Heart right ventricle (tissue), 16 donors: ENCODE measurements around the gene CPXM1. TPM values are rescaled to one million over a fixed set of nuclear protein-coding genes. Genes with fewer than 3 reads are reported as not detected.

Experiments used
- ATAC-seq, 8 donors: fragments of 200-7000 bp; cut with Tn5 transposase; one replicate each; pipeline ENCODE4 v1.9.1; 2020; ENCODE audit warnings: mild to moderate bottlenecking in 8 of 8, moderate library complexity in 8 of 8, moderate number of reproducible peaks in 1 of 8
- DNase-seq, 2 donors: peaks; one replicate each; pipeline ENCODE4 v3.0.0-alpha.2; 2020
- H3K27ac ChIP-seq, 10 donors: fragments of 200-600 bp; sonication (generic) in 2 of 10; one replicate each; pipeline versions ENCODE4 v1.5.0 to v1.8.0; 2020 to 2022; ENCODE audit warnings: mild to moderate bottlenecking in 3 of 10
- H3K27me3 ChIP-seq, 7 donors: fragments of 200-600 bp; one replicate each; pipeline ENCODE4 v1.8.0; 2021 to 2022; ENCODE audit warnings: mild to moderate bottlenecking in 2 of 7
- H3K36me3 ChIP-seq, 9 donors: fragments of 200-600 bp; sonication (generic) in 1 of 9; one replicate each; pipeline versions ENCODE4 v1.5.0 to v1.8.0; 2020 to 2022; ENCODE audit warnings: mild to moderate bottlenecking in 2 of 9
- H3K4me1 ChIP-seq, 9 donors: fragments of 200-600 bp; sonication (generic) in 1 of 9; one replicate each; pipeline versions ENCODE4 v1.5.0 to v1.8.0; 2020 to 2022; ENCODE audit warnings: mild to moderate bottlenecking in 4 of 9
- H3K4me3 ChIP-seq, 10 donors: fragments of 200-600 bp; sonication (generic) in 2 of 10; one replicate each; pipeline versions ENCODE4 v1.5.0 to v1.8.0; 2020 to 2022; ENCODE audit warnings: mild to moderate bottlenecking in 7 of 10, moderate library complexity in 2 of 10
- H3K9me3 ChIP-seq, 11 donors: fragments of 200-600 bp in 10 of 11; sonication (generic) in 2 of 11; one replicate each; pipeline versions ENCODE4 v1.5.0 to v1.8.0; 2013 to 2022; ENCODE audit warnings: mild to moderate bottlenecking in 2 of 11, control low read depth in 1 of 11, moderate library complexity in 1 of 11
- WGBS, 2 donors: extraction: QIAGEN DNeasy Blood & Tissue Kit; methylation state at CpG; one replicate each; pipeline ENCODE4 v1.1.7; 2013; ENCODE audit warnings: inconsistent platforms in 1 of 2; 5-methylcytosine and 5-hydroxymethylcytosine counted together
- intact Hi-C, 10 donors: fragments of 100-400 bp; cut with DNase I; formaldehyde crosslinking; loops; one replicate each; pipeline versions ENCODE4 v1.11.1 to v1.14.2; 2022
- polyA plus RNA-seq, 2 donors: library from polyadenylated mRNA; stranded (reverse); fragments of 200-250 nt; gene quantifications; one replicate each; pipeline ENCODE4 v1.2.3, GENCODE V29; 2013
- total RNA-seq, 10 donors: library from RNA; stranded (reverse); fragmentation: NEBNext Ultra II Directional in 3 of 10; extraction: Animal tissue kit (Norgen Biotek cat#: 25700) in 3 of 10; gene quantifications; one replicate each; pipeline versions ENCODE4 v1.2.1 to v1.2.4, GENCODE V29; 2021 to 2023
- TF ChIP-seq, protein P1 (sequence below), 9 donors: fragments of 200-600 bp; sonication (generic) in 2 of 9; IDR thresholded peaks; one replicate each; pipeline versions ENCODE4 v1.5.0 to v1.8.0; 2021 to 2022; ENCODE audit warnings: antibody characterized with exemption in 9 of 9, mild to moderate bottlenecking in 5 of 9, moderate library complexity in 1 of 9
- donor health status: Arrhythmogenic right ventricular cardiomyopathy.
- donor health status: ischemic (EF 13 %, LVEDD 7.1; RV severe dilation, severe dysfunction).
- donor health status: healthy with polysubstance abuse.
- donor health status: DM: no; HTN: yes; CAD: no.
- donor health status: DM: no; HTN: no; CAD: no.
- donor health status: ischemic (EF 25% LVEDD 6.9; RV normal size, moderate dysfunction).
- donor health status: ischemic (EF 25% LVEDD 5.7; RV mildly dilated, moderate dysfunction).
- donor health status: healthy.
- donor health status: DM: yes; HTN: yes; CAD: no.
- donor health status: Ischemic cardiomyopathy.
- donor health status: ischemic (EF 35%, LVEDD 5.7; RV mildly dilated, moderate dysfunction).
- donor health status: nonischemic (EF 11% LVEDD 7.7; RV severe dilation, severe dysfunction).
- donor health status: DM: yes; HTN: yes; CAD: no.
- donor health status: PGD.
- donor health status: ischemic (EF 29% LVEDD 5.4; RV normal size, mild dysfunction).
- donor health status: nonischemic (EF 23%, LVEDD 6.1; RV moderate dilation, normal function).

The CPXM1 gene
- total and polyA plus RNA-seq, 12 donors, result 0.48 to 4.9 (median 1.4) TPM; not detected in 1

DNA sequence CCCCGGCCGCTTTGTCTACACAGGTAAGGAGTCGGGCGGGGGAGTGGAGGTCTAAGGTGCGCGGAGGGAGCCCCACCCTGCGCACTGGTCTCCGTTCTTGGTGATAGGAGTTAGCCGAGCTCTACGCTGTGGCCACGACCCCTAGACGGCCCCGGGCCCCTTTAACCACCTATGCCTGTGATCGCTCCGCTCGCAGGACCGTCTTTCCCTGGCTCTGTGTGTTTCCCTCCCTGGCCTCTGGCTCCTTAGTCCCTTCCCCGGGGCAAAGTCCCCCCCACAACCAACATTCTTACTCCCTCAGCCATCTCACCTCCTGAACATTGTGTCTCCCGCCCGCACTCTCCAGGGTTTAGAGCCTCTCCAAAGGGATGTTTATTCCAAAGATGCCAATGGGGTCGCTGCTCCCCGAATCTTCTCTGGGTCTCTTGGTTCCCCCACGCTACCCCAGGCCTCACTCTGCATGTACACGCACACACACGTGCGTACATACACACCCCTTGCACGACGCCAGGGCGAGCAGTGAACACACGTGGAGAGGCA is 50.4 kb downstream of the CPXM1 start:
- Histone ChIP-seq H3K27me3 (peaks cover 5 to 60% (median 34%) of the 10 kb centered on the region in 7 donors), H3K4me1 (peaks cover 8 to 30% (median 25%) of the 10 kb centered on the region in 9 donors), H3K9me3 (no peaks in the 10 kb centered on the region), H3K4me3 (no peak overlapping the region), H3K27ac (no peak overlapping the region), H3K36me3 (no peaks in the 10 kb centered on the region)
- intact Hi-C loops, result loop anchor here in 9 of 10 donors (5.0 to 10.0 kb wide), 6 partner anchors 63 to 255 kb away; partner anchors contain the start of genes PCED1A (in 1 of the 9) and VPS16 (in 1 of the 9)
- 21 to 28% methylated on average over 30 of the region's 30 CpGs for WGBS, 2 donors
- TF ChIP-seq, protein P1, sequence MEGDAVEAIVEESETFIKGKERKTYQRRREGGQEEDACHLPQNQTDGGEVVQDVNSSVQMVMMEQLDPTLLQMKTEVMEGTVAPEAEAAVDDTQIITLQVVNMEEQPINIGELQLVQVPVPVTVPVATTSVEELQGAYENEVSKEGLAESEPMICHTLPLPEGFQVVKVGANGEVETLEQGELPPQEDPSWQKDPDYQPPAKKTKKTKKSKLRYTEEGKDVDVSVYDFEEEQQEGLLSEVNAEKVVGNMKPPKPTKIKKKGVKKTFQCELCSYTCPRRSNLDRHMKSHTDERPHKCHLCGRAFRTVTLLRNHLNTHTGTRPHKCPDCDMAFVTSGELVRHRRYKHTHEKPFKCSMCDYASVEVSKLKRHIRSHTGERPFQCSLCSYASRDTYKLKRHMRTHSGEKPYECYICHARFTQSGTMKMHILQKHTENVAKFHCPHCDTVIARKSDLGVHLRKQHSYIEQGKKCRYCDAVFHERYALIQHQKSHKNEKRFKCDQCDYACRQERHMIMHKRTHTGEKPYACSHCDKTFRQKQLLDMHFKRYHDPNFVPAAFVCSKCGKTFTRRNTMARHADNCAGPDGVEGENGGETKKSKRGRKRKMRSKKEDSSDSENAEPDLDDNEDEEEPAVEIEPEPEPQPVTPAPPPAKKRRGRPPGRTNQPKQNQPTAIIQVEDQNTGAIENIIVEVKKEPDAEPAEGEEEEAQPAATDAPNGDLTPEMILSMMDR (IDR thresholded peaks at IDR 0.05), result no peak
- peak in 1 of 8 donors; percentile 4 for ATAC-seq
- no peak for DNase-seq

DNA sequence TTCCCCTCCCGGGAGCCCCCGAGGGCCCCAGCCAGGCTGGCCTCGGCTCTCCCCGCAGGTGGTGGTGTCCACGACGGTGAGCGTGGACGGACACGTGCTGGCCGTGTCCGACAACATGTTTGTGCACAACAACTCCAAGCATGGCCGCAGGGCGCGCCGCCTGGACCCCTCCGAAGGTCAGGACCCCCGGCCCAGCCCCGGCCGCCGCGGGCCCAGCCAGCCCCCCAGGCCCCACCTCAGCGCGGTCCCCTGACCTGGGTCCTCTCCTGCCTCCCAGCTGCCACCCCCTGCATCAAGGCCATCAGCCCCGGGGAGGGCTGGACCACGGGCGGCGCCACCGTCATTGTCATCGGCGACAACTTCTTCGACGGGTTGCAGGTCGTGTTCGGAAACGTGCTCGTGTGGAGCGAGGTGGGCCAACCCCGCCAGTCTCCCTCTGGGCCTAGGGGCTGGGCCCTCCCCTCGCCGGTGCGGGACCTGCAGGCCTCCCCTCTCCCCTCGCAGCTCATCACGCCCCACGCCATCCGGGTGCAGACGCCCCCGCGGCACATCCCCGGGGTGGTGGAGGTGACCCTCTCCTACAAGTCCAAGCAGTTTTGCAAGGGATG is 51.0 kb downstream of the CPXM1 start:
- ATAC-seq, result no peak
- Histone ChIP-seq H3K27ac (no peak overlapping the region), H3K4me1 (peaks cover 8 to 30% (median 25%) of the 10 kb centered on the region in 9 donors), H3K9me3 (no peaks in the 10 kb centered on the region), H3K36me3 (no peaks in the 10 kb centered on the region), H3K4me3 (no peak overlapping the region), H3K27me3 (peaks cover 5 to 54% (median 29%) of the 10 kb centered on the region in 7 donors)
- TF ChIP-seq, protein P1 (IDR thresholded peaks at IDR 0.05), result no peak
- 26 to 38% methylated on average over 49 of the region's 49 CpGs for WGBS, 2 donors
- intact Hi-C loops, result no loop called here
- no peak for DNase-seq

DNA sequence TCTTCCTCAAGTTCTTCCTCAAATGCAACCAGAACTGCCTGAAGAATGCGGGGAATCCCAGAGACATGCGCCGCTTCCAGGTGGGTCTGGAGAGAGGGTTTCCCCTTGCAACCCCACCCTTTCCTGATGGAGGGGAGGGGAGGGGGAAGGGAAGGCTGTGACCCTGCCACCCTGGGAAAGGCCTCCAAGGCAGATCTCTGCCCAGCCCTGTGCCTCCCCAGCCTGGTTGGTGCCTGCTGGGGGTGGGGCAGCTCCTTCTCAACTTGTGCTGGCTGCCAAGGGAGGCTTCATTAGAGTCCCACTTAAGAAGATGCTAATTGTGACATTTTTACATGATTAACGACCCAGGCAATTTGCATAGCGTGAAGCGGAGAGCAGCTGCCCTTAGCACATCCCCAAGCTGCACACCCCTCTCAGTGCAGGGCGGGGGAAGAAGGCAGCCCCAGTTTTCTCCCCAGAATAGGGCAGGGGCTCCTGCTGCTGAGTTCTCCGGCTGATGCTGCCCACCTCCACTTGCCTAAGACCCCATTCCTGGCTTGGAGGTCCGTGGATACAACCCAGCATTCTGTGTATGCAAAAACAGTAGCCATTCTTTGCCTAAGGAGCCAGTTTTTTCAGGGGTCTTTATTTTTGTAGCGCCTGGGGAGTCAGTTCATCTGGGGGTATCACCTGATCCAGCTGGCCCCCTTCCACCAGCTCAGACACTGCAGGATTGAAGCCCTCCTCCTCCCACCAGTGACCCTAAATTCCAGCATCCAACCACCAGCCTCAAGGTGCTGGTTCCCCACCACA is 51.7 kb downstream of the CPXM1 start:
- intact Hi-C loops, result no loop called here
- TF ChIP-seq, protein P1 (IDR thresholded peaks at IDR 0.05), result no peak
- Histone ChIP-seq H3K9me3 (no peaks in the 10 kb centered on the region), H3K27ac (no peak overlapping the region), H3K36me3 (no peaks in the 10 kb centered on the region), H3K4me1 (peaks cover 8 to 30% (median 25%) of the 10 kb centered on the region in 9 donors), H3K4me3 (no peak overlapping the region), H3K27me3 (peaks cover 5 to 47% (median 22%) of the 10 kb centered on the region in 7 donors)
- ATAC-seq (no peak), DNase-seq (peak in 1 of 2 donors; percentile 1)
- WGBS, 2 donors, result 68 to 69% methylated on average over 10 of the region's 10 CpGs

DNA sequence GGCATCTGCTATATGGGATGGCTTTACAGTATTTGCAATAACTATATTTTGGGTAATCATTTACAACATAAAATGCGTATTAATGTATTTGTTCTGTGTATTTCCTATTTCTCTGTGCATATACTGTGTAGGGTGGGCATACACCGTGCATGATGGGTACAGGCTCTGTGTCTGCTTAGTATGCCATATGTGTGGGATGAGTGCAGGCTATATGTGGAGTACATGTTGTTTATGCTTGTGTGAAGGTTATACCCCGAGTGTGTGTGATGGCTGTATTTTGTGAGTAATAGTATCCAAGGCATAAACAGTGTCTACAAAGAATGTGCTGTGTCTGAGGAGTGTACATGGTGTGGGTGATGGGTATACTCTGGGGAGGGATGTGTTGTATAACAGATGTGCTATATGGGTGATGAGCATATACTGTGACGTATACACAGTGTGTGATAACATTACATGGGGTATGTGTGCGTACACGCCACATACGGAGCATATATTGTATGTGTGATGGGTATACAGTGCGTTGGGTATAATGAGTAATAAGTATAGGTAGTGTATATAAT is 52.7 kb downstream of the CPXM1 start:
- TF ChIP-seq, protein P1 (IDR thresholded peaks at IDR 0.05), result no peak
- intact Hi-C loops, result no loop called here
- no peak overlapping the region for H3K27ac ChIP-seq
- peaks cover 8 to 29% (median 17%) of the 10 kb centered on the region in 9 donors for H3K4me1 ChIP-seq
- no peaks in the 10 kb centered on the region for H3K9me3 ChIP-seq
- H3K4me3 ChIP-seq, result no peak overlapping the region
- no peak for ATAC-seq
- no peaks in the 10 kb centered on the region for H3K36me3 ChIP-seq
- H3K27me3 ChIP-seq, result peaks cover 5 to 45% (median 17%) of the 10 kb centered on the region in 7 donors
- DNase-seq, result peak in 1 of 2 donors; percentile 0
- 92% methylated on average over 8 of the region's 8 CpGs for WGBS, 2 donors
